Inferior parietal cortex (tissue), 1 donor: ENCODE measurements around the gene UFL1.
"Not testable (repeated sequence)": the region's sequence is repeated elsewhere in the genome, so short reads cannot be mapped to it uniquely, and the experiment has no call there.

Experiments
- DNase-seq: peaks from one replicate; pipeline ENCODE4 v3.0.0-alpha.2; 2016; ENCODE audit errors: extremely low spot score

Gene UFL1

GRCh38 chr6:96521644-96522464, at the start of gene UFL1:
Gene UFL1 (plus strand): TSS chr6:96521806. CDS start chr6:96521874, 68 bp downstream.
- DNase-seq, result peak; percentile 93

- not testable (repeated sequence) for DNase-seq
Measured at GRCh38 chr6:96472291-96472690, 49.3 kb upstream of the UFL1 start.

- no peak for DNase-seq
Measured at GRCh38 chr6:96478695-96479094, 42.9 kb upstream of the UFL1 start.

GRCh38 chr6:96491926-96492325, 29.7 kb upstream of the UFL1 start:
- DNase-seq, result no peak

- no peak for DNase-seq
Measured at GRCh38 chr6:96499781-96500180, 21.8 kb upstream of the UFL1 start.

- DNase-seq, result no peak
Measured at GRCh38 chr6:96502915-96503314, 18.7 kb upstream of the UFL1 start.

GRCh38 chr6:96505363-96505762, 16.2 kb upstream of the UFL1 start:
- DNase-seq, result no peak

- no peak for DNase-seq
Measured at GRCh38 chr6:96509281-96509680, 12.3 kb upstream of the UFL1 start.

GRCh38 chr6:96520171-96521115, 1.2 kb upstream of the UFL1 start:
- DNase-seq, result no peak

GRCh38 chr6:96521306-96521643, 331 bp upstream of the UFL1 start:
- no peak for DNase-seq

- peak; percentile 32 for DNase-seq
Measured at GRCh38 chr6:96522465-96523009, 931 bp downstream of the UFL1 start.

- no peak for DNase-seq
Measured at GRCh38 chr6:96528193-96528592, 6.6 kb downstream of the UFL1 start.

GRCh38 chr6:96532399-96532798, 10.8 kb downstream of the UFL1 start:
- DNase-seq, result no peak

GRCh38 chr6:96537726-96538125, 16.1 kb downstream of the UFL1 start:
- no peak for DNase-seq

GRCh38 chr6:96542702-96543101, 21.1 kb downstream of the UFL1 start:
- DNase-seq, result no peak

GRCh38 chr6:96545882-96546281, 24.3 kb downstream of the UFL1 start:
- no peak for DNase-seq

GRCh38 chr6:96547654-96548053, 26.0 kb downstream of the UFL1 start:
- no peak for DNase-seq

GRCh38 chr6:96554558-96554957, 33.0 kb downstream of the UFL1 start:
- no peak for DNase-seq

GRCh38 chr6:96559740-96560139, 38.1 kb downstream of the UFL1 start:
- DNase-seq, result not testable (repeated sequence)

- no peak for DNase-seq
Measured at GRCh38 chr6:96562886-96563285, 41.3 kb downstream of the UFL1 start, which contains the start of gene FHL5. Gene FHL5 (plus strand): TSS chr6:96563128. CDS start chr6:96603614, 40,486 bp downstream.

- DNase-seq, result no peak
Measured at GRCh38 chr6:96563853-96564252, 42.2 kb downstream of the UFL1 start.

GRCh38 chr6:96570053-96570452, 48.4 kb downstream of the UFL1 start:
- no peak for DNase-seq
